Lower leg skin (tissue), 3 donors: Measurements from ENCODE around the gene TSEN2.

ENCODE experiments used
- CTCF ChIP-seq, 3 donors: fragments of 450-650 bp; IDR thresholded peaks; one replicate each; pipeline ENCODE4 v1.5.1; 2016; ENCODE audit warnings: antibody characterized with exemption in 3 of 3, mild to moderate bottlenecking in 3 of 3, moderate library complexity in 2 of 3
- POLR2A ChIP-seq, 2 donors: fragments of 450-650 bp; IDR thresholded peaks; one replicate each; pipeline ENCODE4 v1.6.1; 2016 to 2017; ENCODE audit warnings: antibody characterized with exemption in 2 of 2, mild to moderate bottlenecking in 1 of 2, moderate library complexity in 1 of 2

GRCh38 chr3:12522721-12523120 is 38.4 kb downstream of the TSEN2 start:
- no peak for TF ChIP-seq CTCF (IDR thresholded peaks at IDR 0.05)
- TF ChIP-seq POLR2A (IDR thresholded peaks at IDR 0.05), result no peak
